ENCODE data around the gene SDS.

The SDS gene

GRCh38 chr12:113345318-113345717, 58.4 kb downstream of the SDS start:
- DNase-seq: no peak

Measured in NCI-H146 (cell line).